HG02852 (cell line): ENCODE data around the gene CDT1.

ENCODE experiments used
- ATAC-seq: cut with Tn5 transposase; IDR thresholded peaks from one replicate; pipeline ENCODE4 v1.9.1; 2021; ENCODE audit warnings: mild to moderate bottlenecking, moderate library complexity; ENCODE audit not compliant: unreplicated experiment

Gene CDT1

DNA sequence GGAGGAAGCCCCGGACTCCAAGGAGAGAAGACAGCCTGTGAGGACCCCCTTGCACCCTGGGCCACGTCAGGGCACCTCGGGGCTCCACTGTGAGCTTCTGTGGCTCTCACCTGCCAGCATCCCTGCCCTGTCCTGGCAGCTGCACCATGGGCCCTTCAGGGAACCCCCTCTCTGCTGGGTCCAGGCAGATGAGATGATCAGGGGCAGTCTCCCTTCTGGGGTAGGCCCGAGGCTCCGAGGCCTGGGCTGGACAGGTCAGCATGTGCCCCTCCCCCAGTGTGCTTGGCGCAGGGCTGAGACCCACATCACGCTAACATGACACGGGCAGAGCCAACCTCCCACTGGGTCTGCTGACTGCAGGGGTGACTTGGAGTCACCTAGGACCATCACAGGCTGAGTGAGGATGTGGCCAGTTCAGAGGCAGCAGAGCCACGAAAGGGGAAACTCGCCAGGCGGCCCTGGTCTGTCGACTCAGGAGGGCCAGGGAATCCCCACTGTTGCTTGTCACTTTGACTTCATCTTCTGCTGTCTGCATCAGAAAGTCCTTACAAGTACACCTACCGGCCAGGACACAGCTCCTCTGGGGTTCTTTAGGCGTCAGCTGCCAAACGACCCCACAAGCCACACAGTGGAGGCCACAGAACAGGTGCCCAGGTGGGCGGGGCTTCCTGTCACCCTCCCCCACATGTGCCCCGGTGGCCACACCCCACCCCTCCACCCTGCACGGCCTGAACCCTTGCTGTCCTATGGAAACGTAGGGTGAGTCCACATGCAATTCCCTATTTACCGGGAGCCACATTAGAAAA is 50.9 kb downstream of the CDT1 start:
- ATAC-seq = no peak

DNA sequence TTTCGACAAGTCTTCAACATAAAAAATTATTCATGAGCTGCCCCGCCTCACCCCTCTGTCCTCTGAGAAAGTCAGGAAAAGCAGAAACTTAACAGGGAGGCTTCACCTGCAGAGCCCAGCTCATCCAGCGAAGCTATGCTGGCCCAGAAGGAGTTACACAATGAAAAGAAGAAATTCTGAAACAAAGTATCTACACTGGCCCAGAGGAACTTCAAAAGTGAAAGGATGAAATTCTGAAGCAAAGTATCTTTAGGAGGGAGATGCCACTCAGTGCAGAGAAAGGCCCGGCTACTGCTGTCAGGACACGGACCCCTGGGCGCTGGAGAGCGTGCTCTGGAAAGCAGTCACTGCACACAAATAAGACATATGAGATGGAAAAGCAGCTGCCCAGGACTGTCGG is 51.6 kb downstream of the CDT1 start:
- ATAC-seq = no peak

DNA sequence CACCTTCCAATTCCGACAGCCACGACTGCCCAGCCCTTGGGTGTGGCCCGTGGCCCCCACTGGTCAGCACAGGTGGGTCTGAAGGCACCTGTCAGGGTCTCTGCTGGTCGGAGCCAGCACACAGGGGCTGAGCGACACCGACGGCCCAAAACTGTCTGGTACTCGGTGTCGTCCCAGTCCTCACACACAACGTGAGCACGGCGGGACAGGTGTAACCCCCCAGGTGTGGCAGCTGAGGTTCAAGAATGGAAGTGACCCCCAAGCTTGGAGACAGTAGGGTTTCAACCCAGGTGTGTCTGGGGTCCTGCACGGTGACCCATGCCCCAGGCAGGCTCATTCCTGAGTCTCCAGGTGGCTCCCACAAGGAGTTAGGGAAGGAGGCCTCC is 52.1 kb downstream of the CDT1 start:
- ATAC-seq = no peak

DNA sequence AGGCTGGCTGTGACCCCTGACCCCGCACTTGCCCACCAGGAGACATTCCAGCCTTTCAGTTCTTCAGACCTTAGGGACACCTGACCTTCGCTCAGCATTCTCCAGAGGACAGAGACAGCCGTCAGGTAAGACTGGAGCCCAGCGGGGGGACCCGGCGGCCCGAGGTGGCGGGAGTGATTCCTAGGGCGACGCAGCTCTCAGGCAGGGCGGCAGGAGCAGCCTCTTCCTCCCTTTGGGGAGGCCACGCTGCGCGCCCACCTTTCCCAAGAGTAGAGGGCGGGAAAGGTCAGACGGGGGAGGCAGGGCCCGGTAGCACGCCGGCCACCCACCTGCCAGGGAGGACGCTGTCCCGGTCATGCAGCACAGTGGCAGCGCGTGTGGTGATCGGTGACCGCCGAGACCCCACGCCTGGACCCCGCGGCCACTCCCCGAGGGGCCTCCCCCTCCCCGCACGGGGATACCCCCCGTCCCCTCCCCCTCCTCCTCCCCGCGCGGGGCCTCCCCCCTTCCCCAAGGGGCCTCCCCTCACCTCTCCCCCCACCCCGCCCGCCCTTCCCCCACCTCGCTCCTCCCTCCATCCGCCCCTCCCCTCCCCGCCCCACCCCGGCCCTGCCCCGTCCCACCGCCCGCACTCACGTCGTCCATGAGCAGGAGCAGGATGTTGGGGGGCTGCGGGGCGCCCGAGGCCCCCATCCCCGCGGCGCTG is 52.7 kb downstream of the CDT1 start:
- ATAC-seq = no peak

DNA sequence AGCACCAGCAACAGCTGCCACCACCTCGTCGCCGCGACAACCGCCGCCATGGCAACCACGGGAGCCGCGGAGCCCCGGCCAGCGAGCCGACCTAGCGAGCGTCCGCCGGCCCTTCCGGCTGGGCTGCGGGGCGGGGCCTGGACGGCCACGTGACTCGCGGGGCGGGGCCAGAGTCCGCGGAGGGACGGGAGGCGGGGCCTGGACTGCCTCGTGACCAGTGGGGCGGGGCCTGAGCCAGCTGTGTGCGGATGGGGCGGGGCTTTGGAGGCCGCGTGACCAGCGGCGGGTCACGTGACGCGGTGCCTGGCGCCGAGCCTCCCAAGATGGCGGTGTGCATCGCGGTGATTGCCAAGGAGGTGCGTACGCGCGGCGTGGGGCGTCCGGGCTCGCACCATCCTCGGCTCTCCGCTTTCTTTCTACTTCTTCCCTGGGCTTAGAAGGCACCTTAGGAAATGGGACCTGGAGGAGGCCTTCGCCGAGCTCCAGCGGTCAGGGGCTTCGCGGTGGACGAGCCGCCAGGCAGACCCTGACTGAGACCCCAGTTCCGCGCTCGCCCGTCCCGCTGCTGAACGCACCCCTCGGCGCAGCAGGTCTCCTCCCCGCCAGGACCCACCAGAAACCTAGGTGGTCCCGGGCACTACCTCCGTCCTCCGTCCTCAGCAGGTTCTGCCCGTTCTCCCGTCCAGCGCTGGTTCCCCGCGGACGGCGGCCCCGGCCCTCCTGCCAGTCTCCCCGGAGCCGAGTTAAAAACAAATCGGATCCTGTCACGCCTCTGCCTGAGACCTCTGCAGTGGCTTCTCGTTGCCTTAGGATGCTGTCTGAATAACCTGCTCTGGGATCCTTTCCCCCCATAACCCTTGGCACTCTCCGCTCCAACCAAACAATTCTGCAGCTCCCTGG is 53.5 kb downstream of the CDT1 start, which contains the start of the genes GALNS and TRAPPC2L:
Gene GALNS, minus strand, starts transcription at position 120 of the 900 bp plus-strand sequence. Its CDS starts 70 bp downstream, at position 50.
Gene TRAPPC2L, plus strand, starts transcription at position 300 of the 900 bp plus-strand sequence. Its CDS starts 24 bp downstream, at position 324.
- ATAC-seq = peak; percentile 79

DNA sequence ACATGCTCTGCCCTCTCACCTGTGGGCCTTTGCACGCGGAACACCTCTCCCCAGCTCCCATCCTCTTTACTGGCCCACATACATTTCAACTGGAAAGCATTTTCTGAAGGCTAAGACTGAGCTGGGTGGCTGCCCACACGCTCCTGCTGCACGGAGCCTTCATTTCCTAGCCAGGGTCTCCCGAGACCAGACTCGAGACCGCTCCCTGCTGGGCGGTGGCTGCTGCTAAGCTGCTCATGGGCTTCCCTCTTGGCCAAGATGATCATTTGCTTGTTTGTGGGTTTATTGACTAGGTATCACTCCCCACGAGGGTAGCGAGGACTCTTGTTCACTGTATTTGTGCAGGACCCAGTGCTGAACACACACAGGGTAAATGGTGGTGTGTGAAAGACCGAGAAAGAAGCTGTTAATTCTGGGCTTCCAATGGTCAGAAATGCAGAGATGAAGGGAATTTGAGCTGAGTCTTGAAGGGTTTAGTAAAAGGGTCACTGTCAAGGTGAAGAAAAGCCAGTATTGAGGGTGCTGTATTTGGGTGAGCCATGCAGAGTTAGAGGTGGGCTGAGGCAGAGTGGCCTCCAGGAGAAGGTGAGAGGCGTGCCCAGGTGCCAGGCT is 54.2 kb downstream of the CDT1 start:
- no peak for ATAC-seq
